ENCODE results near the gene SUCLG2.

GRCh38 chr3:67637255-67637900 lies 17.0 kb downstream of the SUCLG2 start:
- TF ChIP-seq CTCF (IDR thresholded peaks at IDR 0.05) (no peak), POLR2A (IDR thresholded peaks at IDR 0.05) (no peak)
